CD4-positive, alpha-beta T cell treated with Interleukin-1 beta for 1 hour (primary cell): Measurements from ENCODE around the gene PNMA6A.
"Not testable (repeated sequence)": the region's sequence is repeated elsewhere in the genome, so short reads cannot be mapped to it uniquely, and the experiment has no call there.

Experiments used
- DNase-seq, 2 donors: peaks; one replicate each; pipeline ENCODE4 v3.0.0-alpha.2; 2020 to 2022

Gene PNMA6A

GRCh38 chrX:153071909-153072583 lies at the start of gene PNMA6A:
Gene PNMA6A (plus strand): TSS chrX:153072454. CDS start chrX:153073063, 609 bp downstream.
- not testable (repeated sequence) for DNase-seq

- not testable (repeated sequence) for DNase-seq
Observed at GRCh38 chrX:153026501-153026900, 45.8 kb upstream of the PNMA6A start.

- not testable (repeated sequence) for DNase-seq
Observed at GRCh38 chrX:153028487-153028886, 43.8 kb upstream of the PNMA6A start.

- no peak for DNase-seq
Observed at GRCh38 chrX:153029162-153029561, 43.1 kb upstream of the PNMA6A start.

- DNase-seq, result no peak
Observed at GRCh38 chrX:153029875-153030274, 42.4 kb upstream of the PNMA6A start.

- no peak for DNase-seq
Observed at GRCh38 chrX:153030801-153031200, 41.5 kb upstream of the PNMA6A start.

GRCh38 chrX:153032397-153033118 lies 39.7 kb upstream of the PNMA6A start:
- peak; percentile 66 to 74 for DNase-seq

GRCh38 chrX:153049093-153049492 lies 23.2 kb upstream of the PNMA6A start:
- no peak for DNase-seq

- no peak for DNase-seq
Observed at GRCh38 chrX:153052534-153052933, 19.7 kb upstream of the PNMA6A start.

- no peak for DNase-seq
Observed at GRCh38 chrX:153055871-153056749, 16.1 kb upstream of the PNMA6A start, which contains the start of gene PNMA3. Gene PNMA3 (plus strand): TSS chrX:153056470. CDS start chrX:153057056, 586 bp downstream.

GRCh38 chrX:153057281-153057680 lies 15.0 kb upstream of the PNMA6A start:
- DNase-seq, result no peak

- DNase-seq, result no peak
Observed at GRCh38 chrX:153059191-153060094, 12.8 kb upstream of the PNMA6A start.

- no peak for DNase-seq
Observed at GRCh38 chrX:153060095-153060445, 12.2 kb upstream of the PNMA6A start.

GRCh38 chrX:153061732-153062131 lies 10.5 kb upstream of the PNMA6A start:
- no peak for DNase-seq

- no peak for DNase-seq
Observed at GRCh38 chrX:153063315-153063714, 8.9 kb upstream of the PNMA6A start.

- DNase-seq, result no peak
Observed at GRCh38 chrX:153064061-153064460, 8.2 kb upstream of the PNMA6A start.

- DNase-seq, result no peak
Observed at GRCh38 chrX:153065389-153065788, 6.9 kb upstream of the PNMA6A start.

GRCh38 chrX:153066402-153066801 lies 5.9 kb upstream of the PNMA6A start:
- not testable (repeated sequence) for DNase-seq

- not testable (repeated sequence) for DNase-seq
Observed at GRCh38 chrX:153073331-153073730, 1.1 kb downstream of the PNMA6A start.

GRCh38 chrX:153074262-153074899 lies 2.1 kb downstream of the PNMA6A start:
- DNase-seq, result no peak

- no peak for DNase-seq
Observed at GRCh38 chrX:153074935-153075334, 2.7 kb downstream of the PNMA6A start.

- no peak for DNase-seq
Observed at GRCh38 chrX:153075366-153075765, 3.1 kb downstream of the PNMA6A start.
